Stimulated activated CD8-positive, alpha-beta memory T cell treated with anti-CD3 and anti-CD28 coated beads, Interleukin-2, amount 100 ng/mL, for 48 hours (primary cell): ENCODE results near the gene CHCHD2.
"Not testable (repeated sequence)": the region's sequence is repeated elsewhere in the genome, so short reads cannot be mapped to it uniquely, and the experiment has no call there.

Source experiments
- DNase-seq, 2 donors: peaks; one replicate each; pipeline ENCODE4 v3.0.0-alpha.2; 2020; ENCODE audit warnings: low read depth in 2 of 2

CHCHD2 gene

DNA sequence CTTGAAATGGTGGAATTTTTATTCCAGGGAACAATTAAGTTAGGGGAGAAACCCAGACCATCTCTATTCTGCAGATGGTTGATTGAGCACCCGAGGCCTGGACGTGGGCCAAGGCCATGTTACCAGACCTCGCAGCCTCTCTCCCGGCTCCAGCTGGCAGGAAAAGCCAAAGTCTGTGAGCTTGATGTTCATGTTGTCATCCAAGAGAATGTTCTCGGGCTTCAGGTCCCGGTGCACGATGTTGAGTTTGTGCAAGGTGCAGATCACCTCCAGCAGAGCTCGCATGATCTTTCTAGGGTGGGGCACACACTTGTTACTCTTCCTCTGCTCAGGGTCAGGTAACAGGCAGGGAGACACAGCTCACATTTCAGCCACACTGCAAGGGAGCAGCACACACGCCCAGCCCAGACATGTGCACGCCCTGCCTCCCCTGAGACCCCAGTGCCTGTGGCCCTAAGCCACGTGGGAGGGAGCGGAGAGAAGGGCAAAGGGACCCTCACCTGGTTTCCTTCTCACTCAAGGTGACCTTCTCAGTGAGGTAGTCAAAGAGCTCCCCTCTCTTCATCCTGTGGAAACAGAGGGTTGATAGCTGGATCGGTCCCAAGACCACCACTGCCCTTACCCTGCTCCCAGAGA lies 23.0 kb downstream of the CHCHD2 start:
- no peak for DNase-seq

DNA sequence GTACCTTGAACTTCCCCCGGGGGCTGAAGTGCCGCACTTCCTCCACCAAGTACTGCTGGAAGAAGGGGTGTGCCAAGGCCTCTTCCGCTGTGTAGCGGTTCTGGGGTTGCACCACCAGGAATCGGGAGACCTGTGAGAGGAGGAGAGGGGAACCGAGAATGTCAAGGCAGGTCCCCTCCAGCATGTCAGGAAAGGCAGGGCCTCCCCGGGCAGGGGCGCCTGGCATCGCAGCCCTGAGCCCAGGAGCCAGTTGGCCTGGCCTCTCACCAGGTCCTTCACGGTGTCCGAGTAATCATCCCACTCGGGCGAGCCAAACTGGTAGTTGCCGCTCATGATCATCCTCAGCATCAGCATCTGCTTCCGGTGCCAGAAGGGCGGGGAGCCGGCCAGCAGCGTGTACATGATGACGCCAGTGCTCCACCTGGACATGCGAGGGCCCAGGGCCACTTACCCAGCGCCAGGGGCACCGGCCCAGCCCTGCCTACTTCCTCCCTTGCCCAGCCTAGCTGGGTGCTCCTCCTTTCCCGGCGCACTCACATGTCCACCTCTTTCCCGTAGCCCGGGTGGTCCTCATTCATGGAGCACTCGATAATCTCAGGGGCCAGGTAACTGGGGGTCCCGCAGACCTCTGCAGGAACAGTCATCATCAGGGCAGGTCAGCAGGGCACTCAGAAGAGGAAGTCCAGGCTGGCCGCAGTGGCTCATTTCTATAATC lies 24.5 kb downstream of the CHCHD2 start:
- no peak for DNase-seq

DNA sequence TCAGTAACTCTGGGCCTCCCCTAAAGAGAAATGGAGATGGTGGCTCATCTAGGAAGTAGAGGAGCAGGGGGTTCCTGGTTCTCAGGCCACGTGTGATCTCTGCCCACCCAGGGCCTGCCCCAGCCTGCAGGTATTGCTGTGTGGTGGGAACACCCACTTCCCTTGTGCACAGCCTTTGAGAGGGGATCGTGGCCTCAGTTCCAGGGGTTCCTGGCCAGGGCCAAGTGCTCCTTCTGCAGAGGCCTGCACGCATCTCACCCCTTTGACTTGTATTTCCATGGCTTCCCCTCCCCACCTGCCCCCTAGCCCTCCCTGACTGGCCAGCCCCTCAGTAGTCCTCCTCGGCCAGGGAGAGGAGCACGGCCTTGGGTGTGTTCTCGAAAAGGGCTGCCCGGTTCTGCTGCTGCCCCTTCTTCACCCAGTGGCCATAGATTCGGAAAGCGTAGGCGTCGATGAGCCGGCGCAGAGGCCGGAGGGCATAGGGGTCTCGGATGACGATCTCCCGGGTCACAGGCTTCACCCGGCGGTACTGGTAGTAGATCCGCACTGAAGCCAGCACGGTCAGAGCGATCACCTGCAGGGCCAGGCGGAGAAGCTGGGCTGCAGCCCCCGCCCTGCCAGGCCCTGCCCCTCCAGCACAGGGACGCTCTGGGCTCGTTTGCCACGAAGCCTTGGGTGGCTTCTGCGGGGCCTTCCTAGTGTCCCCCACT lies 25.4 kb downstream of the CHCHD2 start:
- not testable (repeated sequence) for DNase-seq

DNA sequence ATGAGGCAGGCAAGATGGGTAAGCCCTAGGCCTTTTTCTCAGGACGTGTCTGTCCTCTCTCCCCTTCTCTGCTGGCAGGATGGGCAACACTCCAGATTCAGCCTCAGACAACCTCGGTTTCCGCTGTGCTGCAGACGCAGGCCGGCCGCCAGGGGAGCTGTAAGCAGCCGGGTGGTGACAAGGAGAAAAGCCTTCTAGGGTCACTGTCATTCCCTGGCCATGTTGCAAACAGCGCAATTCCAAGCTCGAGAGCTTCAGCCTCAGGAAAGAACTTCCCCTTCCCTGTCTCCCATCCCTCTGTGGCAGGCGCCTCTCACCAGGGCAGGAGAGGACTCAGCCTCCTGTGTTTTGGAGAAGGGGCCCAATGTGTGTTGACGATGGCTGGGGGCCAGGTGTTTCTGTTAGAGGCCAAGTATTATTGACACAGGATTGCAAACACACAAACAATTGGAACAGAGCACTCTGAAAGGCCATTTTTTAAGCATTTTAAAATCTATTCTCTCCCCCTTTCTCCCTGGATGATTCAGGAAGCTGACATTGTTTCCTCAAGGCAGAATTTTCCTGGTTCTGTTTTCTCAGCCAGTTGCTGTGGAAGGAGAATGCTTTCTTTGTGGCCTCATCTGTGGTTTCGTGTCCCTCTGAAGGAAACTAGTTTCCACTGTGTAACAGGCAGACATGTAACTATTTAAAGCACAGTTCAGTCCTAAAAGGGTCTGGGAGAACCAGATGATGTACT lies 26.7 kb downstream of the CHCHD2 start:
- no peak for DNase-seq

DNA sequence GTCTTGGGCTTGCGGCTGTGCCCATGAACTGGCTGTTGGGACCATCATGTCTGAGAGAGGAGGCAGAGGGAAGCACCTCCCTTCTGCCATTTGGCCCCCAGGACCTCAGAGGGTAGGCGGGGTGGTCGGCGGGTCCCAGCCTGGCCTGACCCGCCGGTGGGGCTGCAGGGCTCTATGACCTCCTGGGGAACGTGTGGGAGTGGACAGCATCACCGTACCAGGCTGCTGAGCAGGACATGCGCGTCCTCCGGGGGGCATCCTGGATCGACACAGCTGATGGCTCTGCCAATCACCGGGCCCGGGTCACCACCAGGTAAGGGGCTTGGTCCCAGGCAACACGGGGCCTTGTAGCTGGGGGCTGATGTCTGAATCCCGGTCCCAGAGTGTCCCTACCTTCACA lies 28.1 kb downstream of the CHCHD2 start:
- no peak for DNase-seq

DNA sequence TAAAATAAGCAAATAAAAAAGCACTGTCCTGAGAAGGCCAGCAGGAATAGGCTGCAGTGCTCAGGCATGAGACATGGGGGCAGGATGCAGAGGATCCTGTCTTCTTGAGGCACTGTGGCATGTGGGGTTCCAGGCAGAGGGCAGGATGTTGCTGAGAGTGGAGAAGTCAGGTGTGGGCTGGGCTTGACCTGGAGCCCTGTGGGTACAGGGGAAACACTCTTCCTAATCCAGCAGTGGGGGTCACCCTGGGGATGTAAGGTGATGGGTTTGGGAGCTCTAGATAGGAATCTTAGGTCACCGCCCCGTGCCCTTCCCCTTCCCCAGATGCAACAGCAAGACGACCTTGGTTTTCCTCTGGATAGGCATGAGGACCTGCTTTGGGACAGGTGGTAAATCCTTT lies 28.6 kb downstream of the CHCHD2 start:
- no peak for DNase-seq

DNA sequence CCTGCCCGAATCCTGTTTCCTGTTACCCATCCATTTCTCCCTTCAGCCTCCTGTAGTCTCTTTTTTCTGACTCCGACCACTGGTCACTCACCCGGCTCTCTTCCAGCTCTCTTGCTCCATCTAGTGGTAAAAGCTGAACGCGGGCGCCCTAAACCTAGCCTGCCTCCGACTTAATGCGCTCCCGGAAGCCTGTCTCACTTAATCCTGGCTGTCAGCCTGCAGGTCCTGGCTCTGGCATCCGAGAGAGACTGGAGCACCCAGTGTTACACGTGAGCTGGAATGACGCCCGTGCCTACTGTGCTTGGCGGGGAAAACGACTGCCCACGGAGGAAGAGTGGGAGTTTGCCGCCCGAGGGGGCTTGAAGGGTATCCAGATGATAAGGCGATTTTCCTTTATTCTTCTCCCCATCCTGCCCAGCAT lies 31.9 kb downstream of the CHCHD2 start:
- peak; percentile 34 to 62 for DNase-seq

DNA sequence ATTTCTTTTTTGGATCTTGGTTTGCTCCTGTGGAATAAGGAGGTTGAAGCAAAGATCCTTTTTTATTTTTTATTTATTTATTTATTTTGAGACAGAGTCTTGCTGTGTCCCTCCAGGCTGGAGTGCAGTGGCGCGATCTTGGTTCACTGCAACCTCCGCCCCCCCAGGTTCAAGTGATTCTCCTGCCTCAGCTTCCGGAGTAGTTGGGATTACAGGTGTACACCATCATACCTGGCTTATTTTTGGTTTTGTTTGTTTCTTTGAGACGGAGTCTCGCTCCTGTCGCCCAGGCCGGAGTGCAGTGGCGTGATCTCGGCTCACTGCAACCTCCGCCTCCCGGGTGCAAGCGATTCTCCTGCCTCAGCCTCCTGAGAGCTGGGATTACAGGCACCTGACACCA lies 39.9 kb downstream of the CHCHD2 start:
- not testable (repeated sequence) for DNase-seq

DNA sequence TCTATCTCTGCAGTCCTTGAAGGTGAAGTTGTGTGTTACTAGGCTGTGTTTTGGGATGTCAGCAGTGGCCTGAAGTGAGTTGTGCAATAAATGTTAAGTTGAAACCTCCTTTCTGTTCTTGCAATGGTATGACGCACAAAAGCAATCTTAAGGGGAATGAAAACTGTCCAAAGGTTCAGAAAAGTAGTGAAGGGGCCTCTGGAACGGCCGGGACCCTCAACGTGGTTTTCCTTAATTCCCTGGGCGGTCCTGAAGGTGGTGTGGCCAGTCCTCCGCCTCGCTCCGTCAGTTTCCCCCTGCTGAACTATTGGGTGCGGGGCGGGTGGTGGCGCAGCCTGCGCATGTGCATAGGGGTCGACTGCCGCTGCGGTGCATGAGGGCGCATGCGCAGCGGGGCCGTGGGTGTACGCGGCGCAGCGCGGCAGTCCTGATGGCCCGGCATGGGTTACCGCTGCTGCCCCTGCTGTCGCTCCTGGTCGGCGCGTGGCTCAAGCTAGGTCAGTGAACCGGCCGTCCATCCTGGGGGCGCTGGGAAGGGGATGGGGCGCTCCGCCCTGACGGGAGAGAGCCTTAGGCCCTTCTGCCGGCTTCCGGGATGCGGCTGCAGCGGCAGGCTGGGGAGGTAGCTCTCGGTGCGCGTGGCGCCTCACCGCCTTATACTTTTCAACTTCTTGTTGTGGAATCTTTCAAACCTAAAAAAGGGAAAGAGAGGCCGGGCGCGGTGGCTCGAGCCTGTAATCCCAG lies 42.2 kb downstream of the CHCHD2 start, which contains the start of gene SUMF2:
Gene SUMF2, plus strand, starts transcription at position 405 of the 744 bp plus-strand sequence. Its CDS starts 26 bp downstream, at position 431.
- peak; percentile 86 to 87 for DNase-seq

DNA sequence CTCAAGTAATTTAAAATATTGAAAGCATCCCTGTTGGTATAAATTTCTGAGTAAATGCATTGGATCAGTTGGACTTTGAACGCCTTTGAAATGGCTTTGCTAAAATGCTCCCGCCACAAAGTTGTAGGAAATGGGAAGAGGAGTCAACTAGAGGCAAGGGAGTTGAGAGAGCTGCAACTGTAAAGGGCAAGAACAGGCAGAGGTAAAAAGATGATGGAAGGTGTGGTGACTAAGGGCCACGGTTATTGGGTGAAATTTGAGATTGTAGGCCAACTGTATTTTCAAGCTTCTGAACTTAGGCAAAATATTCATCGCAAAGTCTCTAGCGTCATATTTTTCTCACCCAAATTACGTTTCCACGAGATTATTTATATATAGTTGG lies 42.8 kb downstream of the CHCHD2 start:
- no peak for DNase-seq

DNA sequence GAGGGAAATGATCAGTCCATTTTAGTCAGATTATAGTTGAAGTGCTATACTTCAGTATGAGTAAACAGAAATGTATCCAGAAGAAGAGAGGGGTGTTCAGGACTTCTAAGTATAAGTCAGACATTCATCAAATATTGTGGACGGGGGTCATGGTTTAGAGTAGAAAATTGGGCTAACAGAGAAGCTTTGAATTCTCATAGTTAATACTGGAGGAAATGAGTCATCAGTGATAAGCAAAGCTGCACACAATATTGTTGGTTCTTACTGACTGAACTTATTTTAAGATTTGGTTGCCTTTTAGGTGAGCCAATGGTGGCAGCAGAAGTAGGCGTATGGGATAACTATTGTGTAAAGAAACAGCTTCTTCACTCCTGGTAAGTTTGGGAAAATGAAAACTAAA lies 43.9 kb downstream of the CHCHD2 start:
- no peak for DNase-seq

DNA sequence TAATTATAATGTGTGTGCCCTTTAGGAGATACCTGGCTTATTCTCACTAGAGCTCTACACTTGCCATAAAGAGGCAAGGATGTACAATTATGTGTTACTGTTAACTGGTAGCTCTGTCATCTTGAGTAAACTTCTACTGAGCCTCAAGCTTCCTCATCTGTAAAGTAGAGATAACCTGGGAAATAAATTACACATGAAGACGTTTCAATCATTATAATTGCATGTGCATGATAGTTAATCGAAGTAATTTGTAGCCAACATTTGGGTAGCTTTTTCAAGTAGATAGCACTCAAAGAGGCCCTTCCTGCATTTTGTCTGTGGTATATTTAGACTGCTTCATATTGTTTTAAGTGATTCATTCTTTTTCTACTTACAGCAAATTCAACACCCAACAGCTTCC lies 52.3 kb downstream of the CHCHD2 start:
- no peak for DNase-seq

DNA sequence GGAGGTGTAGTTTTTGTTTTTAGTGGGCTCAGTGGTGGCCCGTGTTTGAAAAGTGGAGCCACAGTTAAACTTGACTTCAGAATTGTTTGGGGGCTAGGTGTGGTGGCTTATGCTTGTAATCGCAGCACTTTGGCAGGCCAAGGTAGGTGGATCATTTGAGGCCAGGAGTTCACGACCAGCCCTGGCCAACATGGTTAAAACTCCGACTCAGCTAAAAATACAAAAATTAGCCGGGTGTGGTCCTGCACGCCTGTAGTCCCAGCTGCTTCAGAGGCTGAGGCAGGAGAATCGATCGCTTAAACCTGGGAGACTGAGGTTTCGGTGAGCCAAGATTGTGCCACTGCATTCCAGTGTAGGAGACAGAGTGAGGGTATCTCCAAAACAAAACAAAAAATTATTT lies 52.9 kb downstream of the CHCHD2 start:
- DNase-seq = no peak
